BE2C (cell line): Measurements from ENCODE around the gene KRT35. TPM values are rescaled to one million over a fixed set of nuclear protein-coding genes. Genes with fewer than 3 reads are reported as not detected.
A peak's percentile ranks its signal among the peaks of the same experiment; 100 is the strongest.

ENCODE experiments used
- DNase-seq: peaks from one replicate; pipeline ENCODE4 v3.0.0-alpha.2; 2020
- H3K27me3 ChIP-seq: fragments of 250-450 bp; sonication (Bioruptor Pico); 2 replicates; pipeline ENCODE4 v1.5.1; 2020; ENCODE audit warnings: mild to moderate bottlenecking
- H3K36me3 ChIP-seq: fragments of 250-450 bp; sonication (Bioruptor Pico); 2 replicates; pipeline ENCODE4 v1.5.1; 2020; ENCODE audit warnings: mild to moderate bottlenecking
- H3K4me1 ChIP-seq: fragments of 250-450 bp; sonication (Bioruptor Pico); 2 replicates; pipeline ENCODE4 v1.5.1; 2020
- H3K4me3 ChIP-seq: 2 replicates; pipeline ENCODE4 v1.5.1; 2011; ENCODE audit warnings: low read depth, low read length
- H3K9me3 ChIP-seq: fragments of 250-450 bp; sonication (Bioruptor Pico); 2 replicates; pipeline ENCODE4 v1.5.1; 2020
- polyA plus RNA-seq: library from polyadenylated mRNA; unstranded; fragments of >200 nt; gene quantifications from one replicate; pipeline ENCODE4 v1.2.1, GENCODE V29; 2012; ENCODE audit warnings: low read depth, missing spikeins; ENCODE audit not compliant: insufficient read length, insufficient read depth
- TF ChIP-seq, protein P1 (sequence below): IDR thresholded peaks from 2 replicates; pipeline ENCODE4 v1.5.1; 2012; ENCODE audit warnings: mild to moderate bottlenecking, low read depth, low read length

The KRT35 gene
- polyA plus RNA-seq = not detected

DNA sequence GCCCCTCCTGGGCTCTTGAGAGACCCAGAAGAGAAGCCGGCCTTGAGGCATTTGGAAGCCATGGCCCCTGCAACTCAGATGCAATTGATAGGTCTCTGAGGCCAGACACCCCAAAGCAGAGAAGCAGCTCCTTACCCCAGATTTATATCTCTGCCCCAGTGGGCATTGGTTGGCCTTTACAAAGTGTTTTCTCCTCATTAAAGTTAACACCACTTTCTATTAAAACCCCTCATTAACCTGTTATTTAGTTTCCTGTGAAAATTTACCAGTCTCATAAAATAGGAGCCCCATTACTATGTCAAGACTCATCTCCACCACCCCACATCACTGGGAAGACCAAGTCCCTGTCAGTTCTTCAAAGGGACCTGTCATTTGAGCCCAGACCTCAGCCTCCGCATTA, at the start of gene KRT35:
Gene KRT35, minus strand, starts transcription at position 116 of the 400 bp plus-strand sequence. Its CDS starts 54 bp downstream, at position 62.
- no peaks in the 10 kb centered on the region for H3K9me3 ChIP-seq
- no peak for DNase-seq
- H3K4me1 ChIP-seq = peaks cover 11% of the 10 kb centered on the region
- no peak within 1 kb of the TSS for H3K4me3 ChIP-seq
- H3K27me3 ChIP-seq = no peaks in the 10 kb centered on the region
- H3K36me3 ChIP-seq = no peaks in the 10 kb centered on the region
- TF ChIP-seq, protein P1, sequence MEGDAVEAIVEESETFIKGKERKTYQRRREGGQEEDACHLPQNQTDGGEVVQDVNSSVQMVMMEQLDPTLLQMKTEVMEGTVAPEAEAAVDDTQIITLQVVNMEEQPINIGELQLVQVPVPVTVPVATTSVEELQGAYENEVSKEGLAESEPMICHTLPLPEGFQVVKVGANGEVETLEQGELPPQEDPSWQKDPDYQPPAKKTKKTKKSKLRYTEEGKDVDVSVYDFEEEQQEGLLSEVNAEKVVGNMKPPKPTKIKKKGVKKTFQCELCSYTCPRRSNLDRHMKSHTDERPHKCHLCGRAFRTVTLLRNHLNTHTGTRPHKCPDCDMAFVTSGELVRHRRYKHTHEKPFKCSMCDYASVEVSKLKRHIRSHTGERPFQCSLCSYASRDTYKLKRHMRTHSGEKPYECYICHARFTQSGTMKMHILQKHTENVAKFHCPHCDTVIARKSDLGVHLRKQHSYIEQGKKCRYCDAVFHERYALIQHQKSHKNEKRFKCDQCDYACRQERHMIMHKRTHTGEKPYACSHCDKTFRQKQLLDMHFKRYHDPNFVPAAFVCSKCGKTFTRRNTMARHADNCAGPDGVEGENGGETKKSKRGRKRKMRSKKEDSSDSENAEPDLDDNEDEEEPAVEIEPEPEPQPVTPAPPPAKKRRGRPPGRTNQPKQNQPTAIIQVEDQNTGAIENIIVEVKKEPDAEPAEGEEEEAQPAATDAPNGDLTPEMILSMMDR = no peak

DNA sequence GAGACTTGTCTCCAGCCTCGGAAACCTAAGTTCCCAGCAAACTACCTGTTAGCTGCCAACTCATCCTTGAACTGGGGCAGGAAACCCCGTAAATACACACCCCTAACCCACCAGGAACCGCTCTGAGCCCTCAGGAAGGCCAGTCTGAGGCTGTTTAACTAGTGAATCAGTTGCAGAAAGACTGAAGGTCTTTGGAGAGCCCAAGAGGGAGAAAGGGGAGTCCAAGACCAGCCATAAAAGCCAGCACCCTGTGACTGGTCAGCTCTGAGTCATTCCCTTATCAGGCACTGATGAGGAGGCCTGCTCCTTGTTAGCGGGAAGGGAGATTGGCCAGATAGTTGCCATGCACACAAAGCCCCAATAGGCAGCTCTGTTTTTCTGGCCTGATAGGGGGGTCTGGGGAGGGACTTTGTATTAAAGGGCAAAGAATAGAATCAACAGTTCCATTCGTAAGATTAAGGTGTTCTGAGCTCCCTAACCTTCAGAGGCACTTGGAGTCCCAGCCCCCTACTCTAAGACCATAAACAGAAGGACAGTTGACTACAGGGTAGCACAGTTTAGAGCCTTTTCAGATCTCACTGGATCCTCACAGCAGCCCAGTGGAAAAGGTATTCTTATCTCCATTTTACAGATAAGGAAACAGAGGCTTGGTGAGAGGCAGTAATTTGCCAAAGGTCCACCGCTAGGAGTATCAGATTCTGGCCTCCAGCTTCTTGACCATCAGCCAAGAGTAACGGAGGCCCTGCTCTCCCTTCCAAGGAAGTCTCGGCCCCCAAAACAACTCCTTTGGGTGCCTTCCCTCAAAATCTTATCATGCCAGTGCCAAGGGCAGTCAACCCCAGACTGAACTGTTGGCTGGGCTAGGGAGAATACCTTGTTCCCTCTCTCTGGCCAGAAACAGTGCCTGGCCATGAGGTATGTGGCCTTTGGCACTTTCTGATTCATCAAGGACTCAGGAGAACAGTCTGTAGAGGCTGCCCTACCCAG, 49.4 kb upstream of the KRT35 start:
- DNase-seq = peak; percentile 93
- no peaks in the 10 kb centered on the region for H3K27me3 ChIP-seq
- H3K4me3 ChIP-seq = peak overlapping the region; percentile 11
- H3K9me3 ChIP-seq = no peaks in the 10 kb centered on the region
- TF ChIP-seq, protein P1 = no peak
- H3K4me1 ChIP-seq = peaks cover 41% of the 10 kb centered on the region
- H3K36me3 ChIP-seq = no peaks in the 10 kb centered on the region

DNA sequence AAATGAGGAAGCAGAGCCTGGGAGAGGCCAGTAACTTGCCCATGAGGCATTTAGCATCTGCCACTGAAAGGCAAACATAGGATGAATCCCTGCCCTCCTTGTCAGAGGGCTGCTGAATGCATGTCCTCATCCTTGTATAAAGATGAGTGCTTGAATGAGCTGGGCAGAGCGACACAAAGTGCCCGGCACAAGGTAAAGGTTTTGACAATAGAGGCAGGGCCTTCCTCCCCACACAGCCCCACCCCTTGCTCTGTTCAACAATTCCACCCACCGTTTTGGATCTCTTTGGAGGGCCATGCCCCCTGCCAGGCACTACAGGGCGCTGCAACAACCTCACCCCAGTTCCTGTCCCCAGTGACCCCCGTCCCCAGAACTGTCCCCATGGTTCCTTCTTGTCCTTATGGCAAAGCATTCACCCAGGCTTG, 48.6 kb upstream of the KRT35 start:
- no peaks in the 10 kb centered on the region for H3K36me3 ChIP-seq
- H3K4me3 ChIP-seq = no peak overlapping the region; the same call in 1 of the 2 replicates
- TF ChIP-seq, protein P1 = no peak
- H3K9me3 ChIP-seq = no peaks in the 10 kb centered on the region
- DNase-seq = no peak
- peaks cover 42% of the 10 kb centered on the region for H3K4me1 ChIP-seq
- no peaks in the 10 kb centered on the region for H3K27me3 ChIP-seq

DNA sequence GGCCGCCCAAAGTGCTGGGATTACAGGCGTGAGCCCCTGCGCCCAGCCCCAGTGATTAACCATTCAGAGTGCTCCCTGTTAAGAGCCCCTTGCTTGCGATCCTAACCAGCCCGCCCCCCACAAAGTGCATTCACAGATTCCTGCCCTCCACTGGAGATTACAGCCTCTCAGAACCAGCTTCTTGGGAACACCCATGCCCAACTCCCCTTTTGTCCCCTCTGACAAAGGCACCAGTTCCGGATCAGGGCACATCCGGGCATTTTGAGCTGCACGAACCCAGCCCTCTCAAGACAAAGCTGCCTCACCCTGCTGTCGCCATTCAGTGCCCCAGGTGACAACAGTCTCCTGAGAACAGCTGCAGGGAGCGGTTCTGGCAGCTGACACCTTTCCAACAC, 48.0 kb upstream of the KRT35 start:
- H3K27me3 ChIP-seq = no peaks in the 10 kb centered on the region

DNA sequence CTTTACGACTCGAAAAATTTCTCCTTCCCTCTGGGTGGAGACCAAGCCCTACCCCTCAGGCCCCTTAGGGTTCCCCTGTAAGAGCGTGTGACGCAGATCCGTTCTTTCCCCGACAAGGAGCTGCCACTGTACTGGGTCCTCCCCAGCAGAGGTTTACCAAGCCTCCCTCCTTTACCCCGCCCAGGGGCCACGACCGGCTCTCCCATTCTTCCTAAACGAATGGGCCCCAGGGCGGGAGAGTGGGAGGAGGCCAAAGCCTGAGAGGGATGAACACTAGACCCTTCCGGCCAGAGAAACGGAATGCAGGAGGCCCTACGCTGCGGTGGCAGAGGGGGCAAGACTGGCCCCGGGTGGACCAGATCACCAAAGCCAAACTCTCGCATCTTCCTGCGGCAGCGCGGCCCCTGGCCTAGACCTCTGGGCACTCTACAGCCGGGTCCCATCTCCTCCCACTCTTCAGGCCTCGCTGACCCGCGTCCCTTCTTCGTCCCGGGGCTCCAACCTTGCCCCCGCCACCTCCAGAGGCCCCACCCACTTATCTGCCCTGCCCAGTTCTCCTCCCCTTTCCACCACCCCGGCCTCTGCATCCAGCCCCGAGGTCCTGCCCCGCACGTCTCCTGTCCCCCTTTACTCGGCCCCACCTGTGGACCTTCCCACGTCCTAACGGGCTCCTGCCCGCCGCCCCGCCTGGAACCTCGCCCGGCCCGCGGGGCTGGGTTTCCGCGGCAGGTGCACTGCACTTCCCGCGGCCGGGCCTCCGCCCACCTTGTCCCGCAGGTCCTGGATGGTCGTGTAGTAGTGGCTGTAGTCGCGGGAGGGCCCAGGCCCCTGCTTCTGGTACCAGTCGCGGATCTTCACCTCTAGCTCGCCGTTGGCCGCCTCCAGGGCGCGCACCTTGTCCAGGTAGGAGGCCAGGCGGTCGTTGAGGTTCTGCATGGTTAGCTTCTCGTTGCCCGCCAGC, 46.4 kb upstream of the KRT35 start:
- TF ChIP-seq, protein P1 = no peak
- DNase-seq = no peak
- peaks cover 56% of the 10 kb centered on the region for H3K4me1 ChIP-seq
- no peak overlapping the region for H3K4me3 ChIP-seq
- H3K36me3 ChIP-seq = no peaks in the 10 kb centered on the region
- no peaks in the 10 kb centered on the region for H3K9me3 ChIP-seq
- H3K27me3 ChIP-seq = no peaks in the 10 kb centered on the region

More for the DNA sequence above, 48.0 kb upstream of the KRT35 start:
- TF ChIP-seq, protein P1 = no peak
- H3K36me3 ChIP-seq = no peaks in the 10 kb centered on the region
- H3K4me1 ChIP-seq = peaks cover 47% of the 10 kb centered on the region
- H3K9me3 ChIP-seq = no peaks in the 10 kb centered on the region
- DNase-seq = no peak
- H3K4me3 ChIP-seq = no peak overlapping the region
